ENCODE results near the gene CHIT1. TPM values are rescaled to one million over a fixed set of nuclear protein-coding genes. Genes with fewer than 3 reads are reported as not detected.

Gene CHIT1
- total and polyA plus RNA-seq, 9 of the 15 experiments (the other 6 are each of a cell fraction or from before 2014, with no cell fraction given): not detected

DNA sequence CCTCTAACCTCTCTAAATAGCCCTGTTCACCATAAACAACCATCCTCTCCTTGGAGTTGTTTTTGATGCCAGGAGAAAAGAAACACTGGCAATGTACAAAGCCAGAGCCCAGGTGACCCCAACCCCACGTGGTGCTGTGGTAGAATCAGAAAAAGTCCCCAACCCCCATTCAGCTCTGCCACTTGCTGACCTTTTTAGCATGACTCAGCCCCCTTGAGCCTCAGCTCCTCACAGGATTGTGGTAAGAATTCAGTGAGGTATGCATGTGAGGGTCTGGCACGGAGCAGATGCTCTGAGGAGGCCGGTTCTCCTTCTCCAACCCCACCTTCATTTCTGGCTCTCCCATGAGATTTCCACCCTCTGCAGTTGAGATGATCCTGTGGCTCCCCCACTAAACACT, 31.8 kb downstream of the CHIT1 start:
- no peaks in the 10 kb centered on the region; the same call in 1 of the 2 replicates for H4K20me1 ChIP-seq (replicated peaks; ENCODE audit: control insufficient read depth, insufficient read depth, low read length)
- 0% methylated on average over 3 of the region's 3 CpGs for WGBS (ENCODE audit: insufficient coverage, low coverage, missing lambda C conversion rate)
- TF ChIP-seq ZNF57 (CRISPR knock-in tag; IDR thresholded peaks at IDR 0.05) (no peak), WHSC1 (IDR thresholded peaks at IDR 0.05; ENCODE audit: low read length) (no peak), ERF (CRISPR knock-in tag; IDR thresholded peaks at IDR 0.05) (no peak), ZNF764 (CRISPR knock-in tag; IDR thresholded peaks at IDR 0.05; ENCODE audit: low read depth) (no peak), ZNF384 (IDR thresholded peaks at IDR 0.05; ENCODE audit: low read depth, low read length) (no peak), HMG20A (CRISPR knock-in tag; conservative IDR thresholded peaks at IDR 0.05) (no peak), ZNF445 (CRISPR knock-in tag; IDR thresholded peaks at IDR 0.05; ENCODE audit: low read depth) (no peak), ZNF75A (CRISPR knock-in tag; IDR thresholded peaks at IDR 0.05) (no peak), GTF2E2 (tag; IDR thresholded peaks at IDR 0.05) (no peak), SMAD4 (CRISPR knock-in tag; conservative IDR thresholded peaks at IDR 0.05) (no peak), CCNT2 (IDR thresholded peaks at IDR 0.05; ENCODE audit: borderline replicate concordance, extremely low read depth, insufficient read length, low read depth, low read length) (no peak), SIX5 (IDR thresholded peaks at IDR 0.05; ENCODE audit: borderline replicate concordance in 1 of 2, insufficient read depth in 1 of 2, low read depth in 1 of 2, low read length in 2 of 2) (no peak), RB1 (IDR thresholded peaks at IDR 0.05; ENCODE audit: low read depth) (no peak)
- TF ChIP-seq, protein P1, sequence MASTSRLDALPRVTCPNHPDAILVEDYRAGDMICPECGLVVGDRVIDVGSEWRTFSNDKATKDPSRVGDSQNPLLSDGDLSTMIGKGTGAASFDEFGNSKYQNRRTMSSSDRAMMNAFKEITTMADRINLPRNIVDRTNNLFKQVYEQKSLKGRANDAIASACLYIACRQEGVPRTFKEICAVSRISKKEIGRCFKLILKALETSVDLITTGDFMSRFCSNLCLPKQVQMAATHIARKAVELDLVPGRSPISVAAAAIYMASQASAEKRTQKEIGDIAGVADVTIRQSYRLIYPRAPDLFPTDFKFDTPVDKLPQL (IDR thresholded peaks at IDR 0.05; ENCODE audit: extremely low read depth, insufficient read length): no peak
- TF ChIP-seq, protein P2, sequence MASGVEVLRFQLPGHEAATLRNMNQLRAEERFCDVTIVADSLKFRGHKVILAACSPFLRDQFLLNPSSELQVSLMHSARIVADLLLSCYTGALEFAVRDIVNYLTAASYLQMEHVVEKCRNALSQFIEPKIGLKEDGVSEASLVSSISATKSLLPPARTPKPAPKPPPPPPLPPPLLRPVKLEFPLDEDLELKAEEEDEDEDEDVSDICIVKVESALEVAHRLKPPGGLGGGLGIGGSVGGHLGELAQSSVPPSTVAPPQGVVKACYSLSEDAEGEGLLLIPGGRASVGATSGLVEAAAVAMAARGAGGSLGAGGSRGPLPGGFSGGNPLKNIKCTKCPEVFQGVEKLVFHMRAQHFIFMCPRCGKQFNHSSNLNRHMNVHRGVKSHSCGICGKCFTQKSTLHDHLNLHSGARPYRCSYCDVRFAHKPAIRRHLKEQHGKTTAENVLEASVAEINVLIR (CRISPR knock-in tag; IDR thresholded peaks at IDR 0.05): no peak
- no peaks in the 10 kb centered on the region for H3K36me3 ChIP-seq (ENCODE audit: control insufficient read depth, insufficient read depth, low read length)
- ChIA-PET POLR2A (no interaction called here), CTCF (ENCODE audit: low intra/inter-chr PET ratio) (no interaction called here)
- H3K27me3 ChIP-seq (ENCODE audit: control insufficient read depth in 2 of 2, insufficient read depth in 2 of 2, low read length in 2 of 2): peaks cover 23 to 36% of the 10 kb centered on the region in 2 experiments; a peak in 4 of 5 replicates
- no peak overlapping the region for H3K9ac ChIP-seq (ENCODE audit: insufficient read depth in 1 of 2, low read depth in 2 of 2, low read length in 2 of 2)
- H2AFZ ChIP-seq (ENCODE audit: low read depth, low read length): no peak overlapping the region
- ATAC-seq (no peak), FAIRE-seq (no peak), DNase-seq (ENCODE audit: extremely low read depth in 1 of 4, low spot score in 3 of 4) (no peak)
- no peaks in the 10 kb centered on the region for H3K79me2 ChIP-seq (ENCODE audit: control insufficient read depth, insufficient read depth, low read length)
- H3K9me1 ChIP-seq (ENCODE audit: control insufficient read depth, insufficient read depth, low read length): no peaks in the 10 kb centered on the region
- no peaks in the 10 kb centered on the region for H3K9me3 ChIP-seq (replicated peaks; ENCODE audit: control insufficient read depth, insufficient read depth, low read depth, low read length)
- no peak overlapping the region for H3K4me2 ChIP-seq (ENCODE audit: insufficient read depth, low read length)
- in situ Hi-C loops (cut with MboI): no loop called here
- no peaks in the 10 kb centered on the region for H3K4me1 ChIP-seq (replicated peaks in 1 of 2; ENCODE audit: control insufficient read depth in 2 of 2, insufficient read depth in 2 of 2, low read length in 2 of 2)
- H3K27ac ChIP-seq (ENCODE audit: extremely low read depth, low read depth, low read length): no peak overlapping the region
- H3K4me3 ChIP-seq: no peak overlapping the region
- BruUV-seq (replicated peaks): no TSS peak
- intact Hi-C loops (cut with micrococcal nuclease): no loop called here
